Dermis blood vessel endothelial cell (primary cell): ENCODE data around the gene GGT7. TPM values are rescaled to one million over a fixed set of nuclear protein-coding genes. Genes with fewer than 3 reads are reported as not detected.
A peak's percentile ranks its signal among the peaks of the same experiment; 100 is the strongest.
"Not testable (repeated sequence)": the region's sequence is repeated elsewhere in the genome, so short reads cannot be mapped to it uniquely, and the experiment has no call there.

ENCODE experiments used
- DNase-seq: peaks from one replicate; pipeline ENCODE4 v3.0.0; 2010
- total RNA-seq: library from RNA; depleted of rRNA; stranded (reverse); fragments of >200 nt; gene quantifications from 2 replicates; pipeline ENCODE4 v1.2.3, GENCODE V29; 2014

Gene GGT7, protein sequence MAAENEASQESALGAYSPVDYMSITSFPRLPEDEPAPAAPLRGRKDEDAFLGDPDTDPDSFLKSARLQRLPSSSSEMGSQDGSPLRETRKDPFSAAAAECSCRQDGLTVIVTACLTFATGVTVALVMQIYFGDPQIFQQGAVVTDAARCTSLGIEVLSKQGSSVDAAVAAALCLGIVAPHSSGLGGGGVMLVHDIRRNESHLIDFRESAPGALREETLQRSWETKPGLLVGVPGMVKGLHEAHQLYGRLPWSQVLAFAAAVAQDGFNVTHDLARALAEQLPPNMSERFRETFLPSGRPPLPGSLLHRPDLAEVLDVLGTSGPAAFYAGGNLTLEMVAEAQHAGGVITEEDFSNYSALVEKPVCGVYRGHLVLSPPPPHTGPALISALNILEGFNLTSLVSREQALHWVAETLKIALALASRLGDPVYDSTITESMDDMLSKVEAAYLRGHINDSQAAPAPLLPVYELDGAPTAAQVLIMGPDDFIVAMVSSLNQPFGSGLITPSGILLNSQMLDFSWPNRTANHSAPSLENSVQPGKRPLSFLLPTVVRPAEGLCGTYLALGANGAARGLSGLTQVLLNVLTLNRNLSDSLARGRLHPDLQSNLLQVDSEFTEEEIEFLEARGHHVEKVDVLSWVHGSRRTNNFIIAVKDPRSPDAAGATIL
- total RNA-seq: 4.4 and 7.3 TPM in 2 replicates

DNA sequence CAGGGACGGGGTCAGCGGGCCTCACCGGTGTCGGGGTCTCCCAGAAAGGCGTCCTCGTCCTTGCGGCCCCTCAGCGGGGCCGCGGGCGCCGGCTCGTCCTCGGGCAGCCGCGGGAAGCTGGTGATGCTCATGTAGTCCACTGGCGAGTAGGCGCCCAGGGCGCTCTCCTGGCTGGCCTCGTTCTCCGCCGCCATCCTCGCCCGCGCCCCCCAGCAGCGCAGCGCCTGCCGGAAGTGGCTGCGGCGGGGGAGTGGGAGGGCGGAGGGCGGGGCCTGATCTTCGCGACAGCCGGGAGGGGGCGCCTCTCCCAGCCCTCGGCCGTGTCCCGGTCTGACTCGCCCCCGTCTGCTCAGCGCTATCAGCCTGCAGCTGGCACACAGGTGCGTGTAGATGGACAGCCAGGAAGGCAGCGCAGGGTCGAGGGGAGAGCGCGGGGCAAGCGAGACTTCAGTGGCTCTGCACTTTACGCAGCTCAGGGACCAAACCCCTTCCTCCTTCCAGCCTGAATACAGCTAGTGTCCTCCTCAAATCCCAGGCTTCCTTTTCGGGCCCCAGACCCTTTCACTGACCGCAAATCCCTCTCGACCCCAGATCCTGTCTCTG lies at the start of gene GGT7:
GGT7 (minus strand) TSS at position 235 of the 603 bp plus-strand sequence; CDS start at position 194, 41 bp downstream.
- peak; percentile 73 for DNase-seq

GRCh38 chr20:34921436-34921835 lies 48.8 kb upstream of the GGT7 start:
- DNase-seq: no peak

GRCh38 chr20:34920055-34920454 lies 47.4 kb upstream of the GGT7 start:
- DNase-seq: no peak

DNA sequence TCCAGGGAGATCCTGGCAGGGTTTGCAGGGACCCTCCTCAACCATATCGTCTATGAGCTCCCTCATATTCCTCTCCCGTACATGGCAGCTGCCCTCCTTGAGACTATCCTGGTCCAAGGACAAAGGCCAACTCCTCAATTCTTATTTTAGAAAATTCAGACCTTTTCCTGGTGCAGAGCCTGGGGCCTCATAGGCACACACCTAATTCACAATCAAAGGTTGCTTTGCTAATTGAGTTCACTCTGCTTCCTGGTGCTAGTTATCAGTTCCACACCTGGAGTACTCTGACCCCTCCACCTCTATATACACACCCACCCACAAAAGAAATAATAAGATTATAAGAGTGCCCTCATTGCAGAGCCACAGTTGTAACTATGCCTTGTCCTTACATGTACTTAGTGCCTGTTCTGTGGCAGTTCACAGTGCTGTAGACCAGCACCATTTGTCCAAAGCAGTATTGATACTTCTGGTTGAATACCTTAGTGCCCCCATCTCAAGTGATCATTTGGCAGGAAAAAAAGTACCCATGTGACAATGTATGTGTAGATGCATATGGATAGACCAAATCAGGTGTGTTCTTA lies 44.2 kb upstream of the GGT7 start:
- no peak for DNase-seq

DNA sequence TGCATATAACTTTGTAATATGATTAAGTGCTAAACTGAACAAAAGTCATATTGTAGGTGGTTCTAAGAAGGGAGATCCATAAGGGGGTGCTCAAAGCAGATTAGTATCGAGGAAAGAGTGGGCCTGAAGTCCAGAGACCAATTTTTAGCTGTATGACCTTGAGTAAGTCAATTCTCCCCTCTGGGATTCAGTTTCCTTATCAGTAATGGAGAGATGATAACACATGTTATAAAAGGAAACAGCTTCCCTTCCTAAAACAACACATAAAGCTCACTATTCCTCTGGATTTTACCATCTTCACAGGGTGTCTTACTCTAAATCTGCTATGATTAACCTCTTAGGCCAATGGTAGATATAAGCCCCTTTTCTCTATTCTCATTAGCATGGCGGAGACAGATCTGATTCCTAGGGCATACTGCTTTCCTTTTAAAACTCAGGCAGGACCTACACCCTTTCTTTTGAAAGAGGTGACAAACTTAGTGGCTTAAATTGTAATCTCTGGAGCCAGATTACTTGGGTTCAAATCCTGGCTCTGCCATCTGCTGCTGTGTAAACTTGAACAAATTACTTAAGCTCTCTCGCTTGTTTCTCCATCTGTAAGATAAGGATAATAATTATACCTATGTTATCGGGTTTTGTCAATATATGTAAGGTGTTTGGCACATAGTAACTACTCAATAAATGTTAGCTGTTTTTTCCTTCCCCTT lies 43.2 kb upstream of the GGT7 start:
- DNase-seq: no peak

DNA sequence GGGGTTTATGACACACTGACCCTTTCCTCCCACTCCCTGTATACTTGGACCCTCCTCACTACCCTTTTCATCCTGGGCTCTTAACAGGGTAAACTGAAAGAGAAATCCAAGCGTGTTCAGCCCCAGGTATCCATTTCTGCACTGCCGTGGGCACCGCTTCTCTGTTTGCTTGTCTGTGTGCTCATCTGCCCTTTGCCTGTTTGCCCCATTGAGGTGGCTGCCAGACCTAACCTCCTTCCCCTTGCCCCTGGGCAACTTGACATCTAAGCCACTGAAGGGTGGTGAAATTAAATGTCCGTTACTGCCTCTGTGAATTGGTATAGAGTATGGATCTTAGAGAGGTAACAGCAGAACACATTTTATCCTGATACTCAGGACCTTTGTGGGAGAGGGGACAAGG lies 42.5 kb upstream of the GGT7 start:
- DNase-seq: no peak

- DNase-seq: peak; percentile 94
Measured at GRCh38 chr20:34907616-34908469, 35.2 kb upstream of the GGT7 start.

- no peak for DNase-seq
Measured at GRCh38 chr20:34904202-34904621, 31.6 kb upstream of the GGT7 start.

DNA sequence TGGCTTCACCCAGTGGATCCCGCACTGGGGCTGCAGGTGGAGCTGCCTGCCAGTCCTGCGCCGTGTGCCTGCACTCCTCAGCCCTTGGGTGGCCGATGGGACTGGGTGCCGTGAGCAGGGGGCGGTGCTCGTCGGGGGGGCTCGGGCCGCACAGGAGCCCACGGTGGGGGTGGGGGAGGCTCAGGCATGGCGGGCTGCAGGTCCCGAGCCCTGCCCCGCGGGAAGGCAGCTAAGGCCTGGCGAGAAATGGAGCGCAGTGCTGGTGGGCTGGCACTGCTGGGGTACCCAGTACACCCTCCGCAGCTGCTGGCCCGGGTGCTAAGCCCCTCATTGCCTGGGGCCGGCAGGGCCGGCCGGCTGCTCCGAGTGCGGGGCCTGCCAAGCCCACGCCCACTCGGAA lies 26.1 kb upstream of the GGT7 start:
- not testable (repeated sequence) for DNase-seq

- not testable (repeated sequence) for DNase-seq
Measured at GRCh38 chr20:34898129-34898528, 25.5 kb upstream of the GGT7 start.

DNA sequence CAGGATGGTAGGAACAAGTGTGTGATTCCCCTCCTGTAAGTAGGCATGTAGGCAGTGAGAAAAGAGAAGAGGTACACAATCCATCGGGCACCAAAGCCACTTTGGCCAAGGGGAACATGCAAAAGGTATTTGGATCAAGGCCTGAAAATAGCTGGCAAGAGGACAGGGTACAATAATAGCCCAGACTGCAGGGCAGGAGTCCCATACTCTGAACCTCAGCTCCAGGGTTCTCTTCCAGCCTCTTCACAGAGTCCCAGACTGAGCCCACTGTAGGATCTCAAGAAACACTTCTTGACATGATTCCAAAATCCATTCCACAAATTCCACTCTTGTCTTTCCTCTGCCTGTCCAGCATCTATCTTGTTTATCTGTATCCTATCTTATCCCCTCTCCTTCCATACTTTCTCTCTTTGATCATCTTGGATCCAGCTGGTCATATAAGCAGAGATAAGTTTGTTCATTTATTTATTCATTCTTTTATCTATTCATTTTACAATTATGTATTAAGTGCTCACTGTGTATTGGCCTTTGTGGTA lies 23.5 kb upstream of the GGT7 start:
- DNase-seq: no peak

- no peak for DNase-seq
Measured at GRCh38 chr20:34895465-34895864, 22.8 kb upstream of the GGT7 start.

- no peak for DNase-seq
Measured at GRCh38 chr20:34894723-34895122, 22.1 kb upstream of the GGT7 start.

- DNase-seq: no peak
Measured at GRCh38 chr20:34892671-34893070, 20.0 kb upstream of the GGT7 start.

- DNase-seq: no peak
Measured at GRCh38 chr20:34891166-34892062, 18.8 kb upstream of the GGT7 start.

- no peak for DNase-seq
Measured at GRCh38 chr20:34888468-34888867, 15.8 kb upstream of the GGT7 start.

GRCh38 chr20:34887023-34887422 lies 14.4 kb upstream of the GGT7 start:
- DNase-seq: no peak

- no peak for DNase-seq
Measured at GRCh38 chr20:34886122-34886521, 13.5 kb upstream of the GGT7 start.

- DNase-seq: no peak
Measured at GRCh38 chr20:34884260-34884659, 11.6 kb upstream of the GGT7 start.

- no peak for DNase-seq
Measured at GRCh38 chr20:34883809-34884208, 11.2 kb upstream of the GGT7 start.
